Parathyroid adenoma (tissue), 2 donors: ENCODE data around the gene TJAP1.
A peak's percentile ranks its signal among the peaks of the same experiment; 100 is the strongest.
"Not testable (repeated sequence)": the region's sequence is repeated elsewhere in the genome, so short reads cannot be mapped to it uniquely, and the experiment has no call there.

Experiments used
- H2AFZ ChIP-seq: fragments of 300-600 bp; sonication (generic); one replicate; pipeline ENCODE4 v1.7.0; 2017; ENCODE audit warnings: antibody characterized with exemption, mild to moderate bottlenecking
- H3K27ac ChIP-seq: fragments of 300-600 bp; sonication (generic); one replicate; pipeline ENCODE4 v1.7.0; 2017
- H3K27me3 ChIP-seq: fragments of 300-600 bp; sonication (generic); one replicate; pipeline ENCODE4 v1.7.0; 2017; ENCODE audit warnings: low read length; ENCODE audit not compliant: control insufficient read depth, insufficient read depth
- H3K36me3 ChIP-seq: fragments of 300-600 bp; sonication (generic); one replicate; pipeline ENCODE4 v1.7.0; 2017; ENCODE audit warnings: low read length; ENCODE audit not compliant: control insufficient read depth, insufficient read depth
- H3K4me1 ChIP-seq: fragments of 300-600 bp; sonication (generic); one replicate; pipeline ENCODE4 v1.7.0; 2017; ENCODE audit warnings: control low read depth
- H3K4me2 ChIP-seq: fragments of 300-600 bp; sonication (generic); one replicate; pipeline ENCODE4 v1.7.0; 2017; ENCODE audit warnings: low read length
- H3K4me3 ChIP-seq: fragments of 300-600 bp; sonication (generic); one replicate; pipeline ENCODE4 v1.7.0; 2017; ENCODE audit warnings: low read depth, low read length
- H3K79me2 ChIP-seq: fragments of 300-600 bp; sonication (generic); one replicate; pipeline ENCODE4 v1.7.0; 2017; ENCODE audit warnings: control low read depth
- H3K9ac ChIP-seq: fragments of 300-600 bp; sonication (generic); one replicate; pipeline ENCODE4 v1.7.0; 2017; ENCODE audit warnings: mild to moderate bottlenecking
- H3K9me3 ChIP-seq: fragments of 300-600 bp; sonication (generic); one replicate; pipeline ENCODE4 v1.7.0; 2017; ENCODE audit warnings: low read length; ENCODE audit not compliant: control insufficient read depth
- CTCF ChIP-seq: fragments of 300-600 bp; sonication (generic); IDR thresholded peaks from one replicate; pipeline ENCODE4 v1.7.0; 2017; ENCODE audit warnings: antibody characterized with exemption, mild to moderate bottlenecking
- donor health status: primary hyperparathyroidism.

TJAP1 gene

GRCh38 chr6:43495409-43495941 lies 18.1 kb downstream of the TJAP1 start:
- H3K9ac ChIP-seq, result no peak overlapping the region
- H3K36me3 ChIP-seq, result no peaks in the 10 kb centered on the region
- no peaks in the 10 kb centered on the region for H3K9me3 ChIP-seq
- H2AFZ ChIP-seq, result no peak overlapping the region
- no peak overlapping the region for H3K4me3 ChIP-seq
- H3K4me2 ChIP-seq, result no peak overlapping the region
- peaks cover 9% of the 10 kb centered on the region for H3K79me2 ChIP-seq
- no peak overlapping the region for H3K27ac ChIP-seq
- H3K27me3 ChIP-seq, result no peaks in the 10 kb centered on the region
- no peak for TF ChIP-seq CTCF
- peaks cover 2% of the 10 kb centered on the region for H3K4me1 ChIP-seq

- Histone ChIP-seq H3K4me2 (no peak overlapping the region), H3K79me2 (peaks cover 9% of the 10 kb centered on the region), H3K9me3 (no peaks in the 10 kb centered on the region), H3K36me3 (no peaks in the 10 kb centered on the region), H3K27me3 (no peaks in the 10 kb centered on the region), H3K4me1 (peaks cover 2% of the 10 kb centered on the region), H3K9ac (no peak overlapping the region), H2AFZ (no peak overlapping the region), H3K4me3 (no peak overlapping the region), H3K27ac (no peak overlapping the region)
- peak; percentile 45 for TF ChIP-seq CTCF
These were observed 19.2 kb downstream of the TJAP1 start for GRCh38 chr6:43496370-43497128.

GRCh38 chr6:43497129-43497396 lies 19.7 kb downstream of the TJAP1 start:
- no peak overlapping the region for H3K9ac ChIP-seq
- H3K4me2 ChIP-seq, result no peak overlapping the region
- H3K79me2 ChIP-seq, result peaks cover 9% of the 10 kb centered on the region
- TF ChIP-seq CTCF, result no peak
- no peaks in the 10 kb centered on the region for H3K9me3 ChIP-seq
- H3K27me3 ChIP-seq, result no peaks in the 10 kb centered on the region
- H3K4me1 ChIP-seq, result peaks cover 2% of the 10 kb centered on the region
- no peak overlapping the region for H2AFZ ChIP-seq
- no peaks in the 10 kb centered on the region for H3K36me3 ChIP-seq
- no peak overlapping the region for H3K27ac ChIP-seq
- H3K4me3 ChIP-seq, result no peak overlapping the region

- no peak overlapping the region for H3K4me2 ChIP-seq
- TF ChIP-seq CTCF, result no peak
- no peaks in the 10 kb centered on the region for H3K9me3 ChIP-seq
- peaks cover 2% of the 10 kb centered on the region for H3K4me1 ChIP-seq
- no peaks in the 10 kb centered on the region for H3K27me3 ChIP-seq
- peaks cover 6% of the 10 kb centered on the region for H3K79me2 ChIP-seq
- no peak overlapping the region for H3K27ac ChIP-seq
- no peak overlapping the region for H2AFZ ChIP-seq
- H3K4me3 ChIP-seq, result no peak overlapping the region
- no peaks in the 10 kb centered on the region for H3K36me3 ChIP-seq
- H3K9ac ChIP-seq, result no peak overlapping the region
These were observed 20.3 kb downstream of the TJAP1 start for GRCh38 chr6:43497689-43498088.

- H3K4me1 ChIP-seq, H2AFZ ChIP-seq: not testable (repeated sequence)
These were observed 20.9 kb downstream of the TJAP1 start for GRCh38 chr6:43498291-43498690.

More at GRCh38 chr6:43498291-43498690, 20.9 kb downstream of the TJAP1 start:
- H3K36me3 ChIP-seq, H3K4me3 ChIP-seq, H3K79me2 ChIP-seq, H3K27me3 ChIP-seq, H3K27ac ChIP-seq, H3K4me2 ChIP-seq, H3K9ac ChIP-seq, H3K9me3 ChIP-seq: not testable (repeated sequence)
